Stimulated activated CD8-positive, alpha-beta memory T cell treated with anti-CD3 and anti-CD28 coated beads, Interleukin-4, amount 100 ng/mL, for 48 hours (primary cell): ENCODE measurements around the gene KRTAP22-1.

Experiments used
- DNase-seq: peaks from one replicate; pipeline ENCODE4 v3.0.0-alpha.2; 2020

KRTAP22-1 gene

DNA sequence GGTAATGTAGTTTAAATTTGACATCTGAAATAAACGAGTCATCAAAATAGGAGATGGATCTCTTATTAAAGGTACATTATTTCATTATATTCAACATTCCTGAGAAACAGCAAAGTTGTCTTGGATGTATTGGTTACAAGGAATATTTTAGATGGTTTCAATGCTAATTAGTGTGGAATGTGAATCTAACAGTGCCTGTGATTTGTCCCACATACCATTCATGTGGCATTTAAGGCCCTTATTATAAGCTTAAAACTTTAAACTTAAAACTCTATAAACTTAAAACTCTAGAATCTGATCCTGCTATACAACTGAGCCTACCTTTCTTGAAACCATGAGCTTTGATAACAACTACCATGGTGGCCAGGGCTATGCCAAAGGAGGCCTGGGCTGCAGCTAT lies at the start of gene KRTAP22-1:
TSS of gene KRTAP22-1 (plus strand) at position 301 of the 400 bp plus-strand sequence.
- no peak for DNase-seq

DNA sequence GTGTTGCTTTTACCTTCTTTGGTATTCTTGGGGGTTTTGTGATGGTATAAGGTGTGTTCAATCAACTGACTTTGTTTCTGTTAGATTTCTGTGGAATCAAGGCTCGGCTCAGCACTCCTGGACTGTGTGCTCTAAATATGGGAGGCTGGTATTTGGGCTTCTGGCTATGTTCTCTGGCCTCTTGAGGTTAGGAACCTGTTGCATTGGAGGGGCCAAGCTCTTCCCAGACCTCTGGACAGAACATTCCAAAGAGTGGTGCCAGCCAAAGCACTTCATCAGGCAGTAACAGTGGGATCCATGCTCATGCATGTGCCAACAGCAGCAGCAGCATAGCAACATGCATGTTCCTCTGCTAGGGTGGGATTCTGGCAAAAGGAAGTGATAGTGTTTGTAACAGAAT lies 48.1 kb upstream of the KRTAP22-1 start:
- DNase-seq = no peak

DNA sequence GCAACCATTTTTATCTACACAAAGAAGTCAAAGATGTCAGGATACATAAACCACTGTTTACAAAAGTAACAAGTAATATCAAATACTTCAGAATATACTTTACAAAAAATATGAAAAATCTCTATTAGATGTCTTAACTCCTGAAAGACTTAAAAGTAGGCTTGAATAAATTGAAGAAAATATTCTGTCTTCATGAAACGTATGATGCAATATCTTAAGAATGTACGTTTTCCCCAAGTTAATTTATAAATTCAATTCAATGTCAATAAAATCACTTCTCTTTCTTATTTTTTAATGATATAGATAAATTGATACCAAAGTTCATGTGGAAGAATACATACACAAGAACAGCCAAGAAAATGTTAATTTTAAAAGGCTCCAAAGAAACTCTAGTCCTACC lies 45.8 kb upstream of the KRTAP22-1 start:
- no peak for DNase-seq

DNA sequence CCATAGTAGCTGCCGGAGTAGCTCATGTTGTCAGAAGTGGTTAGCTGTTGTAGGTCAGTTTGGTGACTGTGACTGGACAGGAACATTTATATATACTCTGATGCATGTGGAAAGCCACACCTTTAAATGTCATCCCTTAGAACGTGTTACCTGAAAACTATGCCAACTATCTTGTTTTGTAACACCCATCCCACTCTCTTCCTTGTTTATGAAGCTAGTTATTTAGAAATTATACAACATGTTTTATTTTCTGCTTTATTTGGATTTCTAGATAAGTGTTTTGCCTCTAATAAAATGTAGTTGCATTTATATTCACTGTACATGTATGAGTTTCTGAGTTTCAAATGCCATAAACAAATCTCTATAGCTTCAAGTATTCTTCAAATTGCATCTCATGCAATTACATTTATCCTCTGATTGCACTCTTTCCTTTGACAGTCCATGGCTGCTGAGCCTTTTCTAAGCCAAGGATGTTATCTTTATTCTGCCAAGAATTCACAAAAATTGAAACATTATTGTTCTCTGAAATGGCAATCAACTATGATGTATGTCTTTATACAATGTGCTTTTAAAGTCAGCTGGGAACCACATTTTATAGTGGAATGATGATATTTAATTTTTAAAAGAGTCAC lies 39.5 kb upstream of the KRTAP22-1 start, which contains the start of gene KRTAP19-7:
TSS of gene KRTAP19-7 (minus strand) at position 51 of the 632 bp plus-strand sequence. CDS start at position 26, 25 bp downstream.
- no peak for DNase-seq

DNA sequence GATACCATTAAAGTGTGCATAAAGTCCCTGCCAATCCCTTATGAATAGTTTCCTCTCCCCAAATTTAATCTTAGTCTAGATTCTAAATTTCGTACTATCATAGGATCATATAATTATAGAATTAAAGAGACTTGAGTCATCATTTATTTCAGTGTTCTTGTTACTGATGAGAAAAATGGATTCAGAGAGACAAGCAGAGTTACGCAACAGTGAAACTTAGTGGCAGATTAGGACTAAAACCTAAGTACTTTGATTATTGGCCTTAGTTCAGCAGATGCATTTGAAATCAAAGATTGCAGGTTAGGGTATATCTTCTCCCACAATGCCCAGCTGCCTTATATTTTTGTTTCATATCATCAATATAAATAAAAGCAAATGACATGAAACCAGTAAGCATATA lies 38.9 kb upstream of the KRTAP22-1 start:
- DNase-seq = no peak

DNA sequence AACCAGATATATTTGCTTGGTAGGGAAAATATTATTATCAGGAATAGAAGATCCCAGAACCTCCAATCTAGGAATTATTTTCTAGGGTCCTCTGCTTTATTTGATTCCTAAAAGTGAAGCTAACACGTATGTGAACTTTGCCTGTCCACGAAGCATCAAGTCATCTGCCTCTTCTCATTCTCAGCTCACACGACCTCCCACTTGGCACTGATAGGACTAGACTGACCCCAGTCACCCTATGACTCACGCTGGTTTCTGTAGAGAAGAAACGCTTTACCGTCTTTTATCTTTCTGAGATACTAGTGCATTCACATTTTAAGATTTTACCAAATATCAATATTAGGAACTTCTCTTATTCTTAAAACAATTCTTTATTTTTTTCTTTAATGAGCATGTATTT lies 37.8 kb upstream of the KRTAP22-1 start:
- no peak for DNase-seq

DNA sequence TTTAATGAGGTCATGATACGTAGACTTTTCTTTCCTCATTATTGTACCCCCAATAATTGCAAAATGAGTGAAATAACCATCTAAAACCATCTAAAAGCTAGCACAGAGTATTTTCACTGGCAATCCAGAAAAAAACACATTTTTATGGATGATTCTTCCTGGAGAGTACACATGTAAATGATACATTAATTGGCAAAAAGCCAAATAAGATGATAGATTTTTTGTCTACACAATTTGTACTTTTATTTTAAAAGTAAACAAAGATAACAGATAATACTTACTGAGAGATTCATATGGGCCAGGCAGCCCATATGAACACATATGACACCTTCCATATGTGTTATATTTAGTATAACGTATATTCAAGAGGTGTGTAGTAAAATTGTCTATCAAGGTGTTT lies 37.3 kb upstream of the KRTAP22-1 start:
- DNase-seq = no peak

DNA sequence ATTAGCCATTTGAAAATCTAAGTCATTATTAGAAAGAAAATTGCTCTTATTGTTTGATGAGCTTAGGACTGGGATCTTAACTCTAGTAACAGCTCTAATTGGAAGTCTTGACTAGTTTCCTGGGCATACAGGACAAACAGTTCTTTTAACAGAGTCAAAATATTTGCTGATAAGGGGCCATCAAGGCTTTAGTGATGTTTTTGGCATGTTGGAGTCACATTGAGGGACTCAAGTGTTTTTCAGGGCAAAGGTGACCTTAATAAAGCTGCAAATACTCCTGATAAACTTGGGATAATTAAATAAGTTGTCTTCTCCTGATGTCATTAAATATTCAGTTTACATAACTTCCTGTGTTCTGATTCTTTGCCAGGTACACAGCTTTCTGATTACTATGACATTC lies 33.3 kb upstream of the KRTAP22-1 start:
- no peak for DNase-seq

DNA sequence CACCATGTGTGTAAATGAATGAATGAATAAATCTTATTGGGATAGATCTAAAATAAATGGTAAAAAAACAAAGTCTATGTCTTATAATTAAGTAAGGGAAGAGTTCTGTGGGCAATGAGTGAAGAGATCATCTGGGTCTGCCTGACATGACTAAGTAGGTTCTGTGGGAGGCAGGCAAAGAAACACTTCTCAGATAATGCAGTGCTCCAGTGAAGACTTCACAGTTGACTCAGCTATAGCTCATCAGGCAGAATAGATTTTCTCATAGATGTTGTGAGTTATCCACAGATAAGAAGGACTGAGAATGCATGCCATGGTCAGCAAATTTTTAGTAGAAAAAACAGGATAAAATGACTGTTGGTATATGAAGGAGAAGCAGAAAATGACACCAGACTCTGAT lies 23.1 kb upstream of the KRTAP22-1 start:
- DNase-seq = no peak

DNA sequence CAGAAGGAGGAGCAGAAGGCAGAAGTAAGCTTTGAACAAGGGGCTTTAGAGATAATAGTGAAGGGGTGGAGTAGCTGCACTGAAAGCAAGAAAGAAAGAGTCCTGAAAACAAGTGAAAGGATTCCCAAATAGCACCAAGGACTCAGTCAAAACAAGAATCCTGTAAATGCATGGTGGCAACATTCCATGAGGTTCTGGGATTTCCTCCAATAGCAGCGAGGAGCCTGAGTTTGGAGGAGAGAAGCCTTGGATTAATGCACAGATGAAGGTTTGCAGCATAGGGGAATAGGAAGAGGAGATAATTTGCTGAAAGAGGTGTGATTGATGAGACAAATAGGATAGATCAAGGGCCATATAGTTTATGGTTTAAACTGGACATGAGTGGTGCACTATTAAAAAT lies 21.5 kb upstream of the KRTAP22-1 start:
- DNase-seq = no peak

DNA sequence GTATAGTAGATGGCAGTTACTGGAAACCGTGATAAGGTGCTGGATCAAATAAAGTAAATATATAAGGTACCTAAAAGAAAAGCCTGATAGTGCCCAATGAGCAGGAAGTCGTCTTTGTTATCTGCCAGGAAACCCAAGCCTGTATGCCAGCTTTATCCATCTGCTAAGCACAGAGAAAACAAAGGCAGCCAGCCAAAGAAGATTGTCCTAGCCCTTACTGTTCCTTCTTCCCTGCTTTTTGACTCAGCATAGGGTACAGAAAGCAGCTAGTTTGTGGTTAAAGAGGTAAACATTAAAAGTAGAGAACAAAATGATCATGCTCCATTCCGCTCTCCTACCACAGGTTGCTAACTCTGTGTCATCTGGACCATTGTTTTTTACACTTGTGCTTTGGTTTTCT lies 20.8 kb upstream of the KRTAP22-1 start:
- DNase-seq = no peak

DNA sequence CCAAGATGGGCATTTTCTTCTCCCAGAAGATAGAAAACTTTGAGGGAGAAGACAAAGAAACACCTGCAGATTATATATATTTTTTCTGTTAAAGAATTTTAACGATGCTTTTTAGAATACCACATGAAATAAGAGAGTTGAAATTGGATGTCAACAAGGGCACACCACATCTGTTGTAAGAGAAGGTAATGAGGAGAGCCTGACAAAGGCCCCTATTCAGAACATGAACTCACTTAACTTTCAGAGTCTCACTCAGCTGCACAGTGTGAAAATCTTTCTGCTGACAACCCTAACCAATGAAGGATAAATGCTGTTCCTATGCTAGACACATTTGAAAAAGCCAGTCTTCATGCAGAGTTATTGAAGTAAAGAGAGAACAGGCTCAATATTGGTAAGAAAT lies 18.0 kb upstream of the KRTAP22-1 start:
- no peak for DNase-seq

DNA sequence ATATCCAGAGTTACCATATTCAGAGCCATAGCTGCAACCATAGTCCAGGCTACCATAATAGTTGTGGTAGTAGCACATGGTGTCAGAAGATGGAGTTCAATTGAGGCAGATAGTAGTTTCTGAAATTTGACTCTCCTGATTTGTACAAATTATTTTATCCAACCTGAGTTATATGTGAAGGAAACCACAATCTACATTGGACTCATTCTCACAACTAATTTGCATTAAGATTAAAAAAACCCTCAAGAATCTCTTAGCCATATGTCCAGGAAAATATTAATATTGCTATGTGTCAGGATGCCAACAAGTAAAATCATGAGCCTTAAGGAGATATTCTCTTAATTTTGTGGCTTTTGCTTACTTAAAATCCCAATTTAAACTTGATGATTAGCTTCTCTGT lies 10.6 kb upstream of the KRTAP22-1 start, which contains the start of gene KRTAP22-2:
TSS of gene KRTAP22-2 (minus strand) at position 101 of the 400 bp plus-strand sequence.
- DNase-seq = no peak

DNA sequence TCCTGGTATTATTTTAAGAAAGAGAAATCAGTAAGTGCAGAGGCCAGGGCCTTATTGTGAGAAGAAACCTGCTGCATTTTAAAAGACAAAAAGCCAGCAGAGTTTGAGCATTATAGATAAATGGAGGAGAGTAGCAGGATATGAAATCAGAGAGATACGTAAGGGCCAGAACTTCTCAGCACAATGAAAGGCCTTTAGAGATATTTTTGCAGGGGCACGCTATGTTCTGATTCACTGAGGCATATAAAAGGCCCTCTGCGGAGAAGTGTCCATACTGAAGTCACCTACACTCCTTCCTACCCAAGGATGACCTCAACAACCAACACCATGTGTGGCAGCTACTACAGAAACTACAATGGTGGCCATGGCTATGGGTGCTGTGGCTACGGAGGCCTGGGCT lies 8.7 kb upstream of the KRTAP22-1 start, which contains the start of gene KRTAP6-3:
TSS of gene KRTAP6-3 (plus strand) at position 301 of the 400 bp plus-strand sequence. CDS start at position 307, 6 bp downstream.
- no peak for DNase-seq

DNA sequence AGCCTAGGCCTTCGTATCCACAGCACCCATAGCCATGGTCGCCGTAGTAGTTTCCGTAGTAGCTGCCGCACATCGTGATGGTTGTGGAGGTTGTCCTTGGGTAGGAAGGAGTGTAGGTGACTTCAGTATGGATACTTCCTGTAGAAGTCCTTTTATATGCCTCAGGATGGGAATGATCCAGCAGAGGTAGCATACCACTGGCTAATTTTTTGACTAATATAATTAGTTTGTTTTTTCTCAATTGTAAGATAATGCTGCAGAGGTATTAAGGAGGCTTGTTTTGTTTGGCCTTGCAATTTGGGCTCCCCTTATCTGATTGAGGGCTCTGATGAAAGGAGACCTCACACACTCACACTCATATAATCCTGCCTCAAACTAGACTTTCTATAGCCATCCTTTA lies 2.1 kb upstream of the KRTAP22-1 start, which contains the start of gene KRTAP6-2:
TSS of gene KRTAP6-2 (minus strand) at position 101 of the 400 bp plus-strand sequence. CDS start at position 73, 28 bp downstream.
- no peak for DNase-seq

DNA sequence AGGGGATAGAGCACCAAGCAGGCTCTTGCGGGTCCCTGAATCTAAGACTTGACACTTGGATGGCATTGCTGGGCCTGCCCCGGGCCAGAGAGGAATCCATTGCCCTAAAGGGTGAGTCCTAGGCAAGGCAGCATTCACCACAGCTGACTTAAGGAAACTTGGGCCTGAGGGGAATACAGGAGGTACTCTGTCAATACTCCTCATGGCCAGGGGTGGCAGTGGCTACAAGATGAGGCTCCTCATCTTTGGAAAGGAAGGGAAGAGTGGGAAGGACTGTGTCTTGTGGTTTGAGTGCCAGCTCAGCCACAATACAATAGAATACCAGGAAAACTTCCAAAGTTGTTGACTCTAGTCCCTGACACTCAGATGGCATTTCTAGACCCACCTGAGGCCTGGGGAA lies 5.1 kb downstream of the KRTAP22-1 start:
- no peak for DNase-seq

DNA sequence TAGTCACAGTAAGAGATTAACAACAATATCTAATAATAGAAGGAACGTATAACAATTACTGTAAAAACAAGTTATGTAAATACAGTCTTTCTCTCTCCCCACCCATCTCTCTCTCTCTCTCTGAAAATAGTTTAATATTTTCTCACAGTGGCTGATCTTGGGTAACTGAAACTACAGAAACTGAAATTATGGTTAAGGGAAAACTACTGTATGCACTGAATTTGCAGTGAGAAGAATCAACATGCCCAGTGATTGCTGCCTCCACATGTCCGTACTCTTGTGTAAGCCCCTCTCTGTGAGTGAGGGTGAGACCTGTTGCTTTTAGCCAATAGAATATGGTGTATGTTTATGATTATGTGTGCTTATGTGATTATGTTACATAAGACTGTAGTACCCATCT lies 11.2 kb downstream of the KRTAP22-1 start:
- DNase-seq = no peak

DNA sequence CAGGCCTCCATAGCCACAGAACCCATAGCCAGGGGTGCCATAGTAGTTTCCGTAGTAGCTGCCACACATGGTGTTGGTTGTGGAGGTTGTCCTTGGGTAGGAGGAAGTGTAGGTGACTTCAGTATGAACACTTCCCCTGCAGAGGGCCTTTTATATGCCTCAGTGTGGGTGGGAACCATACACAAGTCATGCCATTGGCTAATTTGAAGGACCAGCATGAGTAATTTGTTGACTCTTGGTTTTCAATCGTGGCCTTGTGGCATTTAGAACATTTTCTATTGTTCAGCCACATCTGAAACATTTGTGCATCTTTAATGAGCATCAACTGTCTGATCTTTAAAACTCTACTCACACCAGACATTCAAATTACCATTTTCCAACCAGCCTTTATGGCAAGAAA lies 12.9 kb downstream of the KRTAP22-1 start, which contains the start of gene KRTAP6-1:
TSS of gene KRTAP6-1 (minus strand) at position 95 of the 400 bp plus-strand sequence. CDS start at position 69, 26 bp downstream.
- no peak for DNase-seq

DNA sequence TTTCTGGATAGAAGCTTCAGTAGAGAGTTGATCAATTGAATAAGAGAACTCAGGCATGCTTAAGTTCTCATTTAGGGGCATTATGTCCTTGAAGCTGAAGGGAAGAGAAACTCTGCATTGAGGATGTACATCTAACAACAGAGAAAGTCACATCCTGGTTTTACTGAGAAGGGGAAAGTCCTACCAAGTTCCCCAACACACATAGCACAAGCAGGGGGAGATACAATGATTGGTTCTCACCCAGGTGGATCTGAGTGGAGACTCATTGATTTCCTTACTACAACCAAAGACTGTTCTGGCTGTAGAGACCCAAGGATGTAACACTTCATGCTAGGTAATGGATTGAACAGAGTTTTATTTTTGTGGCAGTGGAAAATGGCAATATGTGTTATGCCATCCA lies 14.3 kb downstream of the KRTAP22-1 start:
- DNase-seq = no peak

DNA sequence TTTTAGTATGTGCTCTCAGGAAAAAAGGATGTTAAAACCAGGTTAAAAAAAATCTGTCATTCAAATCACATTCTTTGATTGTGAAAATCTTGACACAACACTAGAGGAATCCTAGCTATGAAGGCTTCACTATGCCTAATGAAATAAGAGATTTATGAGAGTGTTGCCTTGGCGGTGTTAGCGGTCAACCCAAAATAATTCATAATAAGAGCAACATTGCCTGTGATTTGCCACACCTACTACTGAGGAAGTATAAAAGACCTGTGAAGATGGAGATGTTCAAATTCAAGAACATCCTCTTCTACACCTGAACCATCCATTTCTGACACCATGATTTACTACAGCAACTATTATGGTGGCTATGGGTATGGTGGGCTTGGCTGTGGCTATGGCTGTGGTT lies 15.2 kb downstream of the KRTAP22-1 start, which contains the start of gene KRTAP20-1:
TSS of gene KRTAP20-1 (plus strand) at position 301 of the 400 bp plus-strand sequence. CDS start at position 331, 30 bp downstream.
- no peak for DNase-seq

DNA sequence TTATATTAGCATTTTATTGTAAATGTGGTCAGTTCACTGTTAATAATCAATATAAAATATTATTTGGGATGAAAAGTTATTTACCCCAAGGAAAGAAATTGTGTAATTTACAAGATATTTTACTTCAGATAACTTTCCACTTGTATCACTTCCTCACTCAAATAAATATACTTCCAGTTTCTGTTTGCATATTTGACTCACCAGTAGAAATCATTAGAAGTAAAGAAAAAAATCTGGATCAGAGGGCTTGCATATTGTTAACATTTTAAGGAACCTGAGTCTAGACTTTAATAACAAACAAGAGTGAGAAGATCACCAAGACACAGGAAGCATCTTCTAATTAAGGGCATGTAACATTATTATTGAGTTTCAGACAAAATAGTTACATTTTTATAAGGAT lies 19.2 kb downstream of the KRTAP22-1 start:
- DNase-seq = no peak

DNA sequence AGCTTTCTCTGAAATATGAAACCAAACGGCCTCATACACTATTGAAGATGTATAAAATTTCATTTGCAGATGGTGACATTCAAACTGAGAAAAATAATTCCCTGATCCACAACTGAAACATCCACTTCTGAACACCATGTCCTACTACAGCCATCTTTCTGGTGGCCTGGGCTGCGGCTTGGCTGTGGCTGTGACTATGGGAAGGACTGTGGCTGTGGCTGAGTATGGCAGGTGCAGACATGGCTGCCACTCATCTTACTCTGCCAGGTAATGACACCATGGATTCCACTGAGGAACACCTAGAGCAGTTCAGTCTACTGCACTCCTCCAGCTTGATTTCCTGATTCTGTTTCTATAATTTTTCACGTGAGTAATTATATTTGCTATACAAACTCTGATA lies 19.6 kb downstream of the KRTAP22-1 start, which contains the start of gene KRTAP20-4:
TSS of gene KRTAP20-4 (plus strand) at position 106 of the 400 bp plus-strand sequence.
- no peak for DNase-seq

DNA sequence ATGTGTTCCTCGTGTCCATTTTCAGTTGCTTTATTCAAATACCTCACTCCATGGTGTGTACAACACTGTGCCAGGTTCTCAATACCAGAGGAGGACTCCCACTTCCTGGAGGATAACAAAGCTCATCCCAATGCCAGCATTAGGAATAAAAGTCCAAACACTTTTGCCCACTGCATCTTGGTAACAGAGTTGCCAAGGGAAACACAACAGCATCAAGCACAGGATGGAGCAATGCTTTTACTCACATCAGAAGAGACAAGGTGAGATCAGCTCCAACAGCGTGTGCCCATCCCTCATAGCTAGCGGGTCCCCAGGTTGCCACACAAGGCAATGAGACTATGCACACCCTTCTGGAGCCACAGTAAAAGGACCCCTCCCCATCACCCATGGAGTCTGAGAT lies 22.5 kb downstream of the KRTAP22-1 start:
- DNase-seq = no peak

DNA sequence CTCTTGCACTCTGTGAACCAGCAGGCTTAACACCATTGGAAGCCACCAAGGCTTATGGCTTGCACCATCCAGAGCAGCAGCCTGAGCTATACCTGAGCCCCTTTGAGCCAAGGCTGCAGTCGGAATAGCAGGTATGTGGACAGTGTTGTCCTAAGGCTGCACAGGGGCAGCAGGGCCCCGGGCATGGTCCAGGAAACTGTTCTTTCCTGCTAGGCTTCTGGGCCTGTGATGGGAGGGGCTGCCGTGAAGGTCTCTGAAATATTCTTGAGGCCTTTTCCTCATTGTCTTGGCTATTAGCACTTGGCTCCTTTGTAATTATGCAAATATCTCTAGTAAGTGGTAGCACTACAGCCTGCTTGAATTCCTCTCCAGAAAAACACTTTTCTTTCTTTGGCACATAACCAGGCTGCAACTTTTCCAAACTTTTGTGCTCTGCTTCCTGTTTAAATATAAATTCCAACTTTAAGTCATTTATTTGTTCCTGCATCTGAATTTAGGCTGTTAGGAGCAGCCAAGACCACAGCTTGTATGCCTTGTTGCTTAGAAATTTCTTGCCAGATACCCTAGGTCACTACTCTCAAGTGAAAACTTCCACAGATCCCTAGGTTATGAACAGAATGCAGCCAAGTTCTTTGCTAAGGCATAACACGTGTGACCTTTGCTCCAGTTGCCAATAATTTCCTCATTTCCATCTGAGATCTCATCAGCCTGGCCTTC lies 24.7 kb downstream of the KRTAP22-1 start:
- no peak for DNase-seq
